BLaER1 treated with 17β-estradiol and CSF1 and Interleukin-3, amounts not matched to agents 10 nM and 100 nM (cell line): ENCODE data around the gene GTPBP1.

ENCODE experiments used
- H3K27ac ChIP-seq, 11 experiments: shearing (Covaris generic); formaldehyde crosslinking; 2 replicates each; pipeline ENCODE4 v1.8.1; 2022
- H3K27me3 ChIP-seq, 11 experiments: shearing (Covaris generic); formaldehyde crosslinking; 2 replicates each; pipeline ENCODE4 v1.8.1; 2022
- H3K36me3 ChIP-seq, 11 experiments: shearing (Covaris generic); formaldehyde crosslinking; 2 replicates each; pipeline ENCODE4 v1.8.1; 2022
- H3K4me1 ChIP-seq, 10 experiments: shearing (Covaris generic); formaldehyde crosslinking; 2 replicates each; pipeline ENCODE4 v1.8.1; 2022
- H3K4me2 ChIP-seq, 11 experiments: shearing (Covaris generic); formaldehyde crosslinking; 2 replicates each; pipeline ENCODE4 v1.8.1; 2022
- H3K4me3 ChIP-seq, 10 experiments: shearing (Covaris generic); formaldehyde crosslinking; 2 replicates each; pipeline ENCODE4 v1.8.1; 2022
- H3K9ac ChIP-seq, 11 experiments: shearing (Covaris generic); formaldehyde crosslinking; 2 replicates each; pipeline ENCODE4 v1.8.1; 2022
- H3K9me3 ChIP-seq, 11 experiments: shearing (Covaris generic); formaldehyde crosslinking; replicated peaks in 1 of 11; 2 replicates each; pipeline ENCODE4 v1.8.1; 2022
- H4K20me1 ChIP-seq, 11 experiments: shearing (Covaris generic); formaldehyde crosslinking; 2 replicates each; pipeline ENCODE4 v1.8.1; 2022
- Cebpa-rat ChIP-seq, 11 experiments: shearing (Covaris generic); IDR thresholded peaks; 2 replicates each; pipeline ENCODE4 v1.8.1; 2022

The GTPBP1 gene

GRCh38 chr22:38685761-38686160, 20.0 kb upstream of the GTPBP1 start:
- Histone ChIP-seq H3K9ac (no peak overlapping the region), H3K4me2 (no peak overlapping the region), H3K27me3 (no peaks in the 10 kb centered on the region), H3K36me3 (peaks cover 72 to 82% (median 77%) of the 10 kb centered on the region in 11 experiments), H3K4me3 (no peak overlapping the region), H4K20me1 (peaks cover 0 to 60% (median 21%) of the 10 kb centered on the region in 11 experiments; a peak in 18 of 22 replicates), H3K4me1 (peaks cover 5 to 19% (median 13%) of the 10 kb centered on the region in 10 experiments; a peak in 17 of 20 replicates), H3K27ac (no peak overlapping the region), H3K9me3 (peaks cover 0 to 4% (median 0%) of the 10 kb centered on the region in 11 experiments; a peak in 3 of 22 replicates)
- no peak for TF ChIP-seq Cebpa-rat (IDR thresholded peaks at IDR 0.05)

GRCh38 chr22:38689651-38690050, 16.1 kb upstream of the GTPBP1 start:
- H3K27me3 ChIP-seq, result no peaks in the 10 kb centered on the region
- no peak overlapping the region for H3K4me2 ChIP-seq
- TF ChIP-seq Cebpa-rat (IDR thresholded peaks at IDR 0.05), result no peak
- peaks cover 16 to 78% (median 38%) of the 10 kb centered on the region in 11 experiments; a peak in 18 of 22 replicates for H4K20me1 ChIP-seq
- peaks cover 61 to 100% (median 94%) of the 10 kb centered on the region in 11 experiments for H3K36me3 ChIP-seq
- H3K4me1 ChIP-seq, result peaks cover 0 to 18% (median 0%) of the 10 kb centered on the region in 10 experiments; a peak in 6 of 20 replicates
- H3K9ac ChIP-seq, result no peak overlapping the region
- no peak overlapping the region for H3K27ac ChIP-seq
- no peak overlapping the region for H3K4me3 ChIP-seq
- no peaks in the 10 kb centered on the region for H3K9me3 ChIP-seq

- H3K27me3 ChIP-seq, result no peaks in the 10 kb centered on the region
- peaks cover 28 to 82% (median 59%) of the 10 kb centered on the region in 11 experiments for H3K36me3 ChIP-seq
- peaks cover 26 to 62% (median 31%) of the 10 kb centered on the region in 10 experiments for H3K4me1 ChIP-seq
- H3K9me3 ChIP-seq, result no peaks in the 10 kb centered on the region
- no peak overlapping the region for H3K27ac ChIP-seq
- H3K9ac ChIP-seq, result no peak overlapping the region
- peak overlapping the region in 2 of 11 experiments; percentile 30 to 31; a peak in 3 of 22 replicates for H3K4me2 ChIP-seq
- TF ChIP-seq Cebpa-rat (IDR thresholded peaks at IDR 0.05), result no peak
- H3K4me3 ChIP-seq, result no peak overlapping the region
- peaks cover 16 to 89% (median 43%) of the 10 kb centered on the region in 11 experiments; a peak in 18 of 22 replicates for H4K20me1 ChIP-seq
Measured at GRCh38 chr22:38694049-38694448, 11.7 kb upstream of the GTPBP1 start.

- no peak overlapping the region for H3K4me3 ChIP-seq
- H3K9me3 ChIP-seq, result no peaks in the 10 kb centered on the region
- H3K9ac ChIP-seq, result no peak overlapping the region
- H3K36me3 ChIP-seq, result peaks cover 20 to 73% (median 50%) of the 10 kb centered on the region in 11 experiments; a peak in 21 of 22 replicates
- TF ChIP-seq Cebpa-rat (IDR thresholded peaks at IDR 0.05), result no peak
- no peaks in the 10 kb centered on the region for H3K27me3 ChIP-seq
- H3K4me2 ChIP-seq, result peak overlapping the region in 4 of 11 experiments; percentile 10 to 99 (median 27); a peak in 5 of 22 replicates
- H4K20me1 ChIP-seq, result peaks cover 12 to 88% (median 39%) of the 10 kb centered on the region in 11 experiments; a peak in 17 of 22 replicates
- peaks cover 35 to 69% (median 40%) of the 10 kb centered on the region in 10 experiments for H3K4me1 ChIP-seq
- no peak overlapping the region for H3K27ac ChIP-seq
Measured at GRCh38 chr22:38694940-38695339, 10.8 kb upstream of the GTPBP1 start.

- Histone ChIP-seq H3K9ac (peak overlapping the region in 6 of 11 experiments; percentile 8 to 97 (median 36); a peak in 5 of 22 replicates), H4K20me1 (peaks cover 9 to 75% (median 30%) of the 10 kb centered on the region in 11 experiments; a peak in 15 of 22 replicates), H3K4me1 (peaks cover 42 to 75% (median 49%) of the 10 kb centered on the region in 10 experiments), H3K27ac (peak overlapping the region in 4 of 11 experiments; percentile 3 to 51 (median 49); a peak in 7 of 22 replicates), H3K9me3 (no peaks in the 10 kb centered on the region), H3K4me3 (peak overlapping the region in 5 of 10 experiments; percentile 11 to 87 (median 21); a peak in 6 of 20 replicates), H3K4me2 (peak overlapping the region; percentile 90 to 99 (median 93)), H3K36me3 (peaks cover 15 to 55% (median 33%) of the 10 kb centered on the region in 11 experiments; a peak in 21 of 22 replicates), H3K27me3 (peaks cover 0 to 7% (median 0%) of the 10 kb centered on the region in 11 experiments; a peak in 2 of 22 replicates)
- no peak for TF ChIP-seq Cebpa-rat (IDR thresholded peaks at IDR 0.05)
Measured at GRCh38 chr22:38696606-38697424, 8.9 kb upstream of the GTPBP1 start.

- H3K36me3 ChIP-seq, result peaks cover 15 to 47% (median 26%) of the 10 kb centered on the region in 11 experiments; a peak in 21 of 22 replicates
- peak overlapping the region; percentile 90 to 99 (median 93) for H3K4me2 ChIP-seq
- peak overlapping the region in 7 of 11 experiments; percentile 8 to 97 (median 24); a peak in 6 of 22 replicates for H3K9ac ChIP-seq
- no peaks in the 10 kb centered on the region for H3K9me3 ChIP-seq
- peaks cover 9 to 67% (median 30%) of the 10 kb centered on the region in 11 experiments; a peak in 15 of 22 replicates for H4K20me1 ChIP-seq
- peak overlapping the region in 1 of 11 experiments; percentile 50; a peak in 2 of 22 replicates for H3K27ac ChIP-seq
- TF ChIP-seq Cebpa-rat (IDR thresholded peaks at IDR 0.05), result no peak
- peaks cover 44 to 78% (median 53%) of the 10 kb centered on the region in 10 experiments for H3K4me1 ChIP-seq
- H3K27me3 ChIP-seq, result peaks cover 0 to 7% (median 0%) of the 10 kb centered on the region in 11 experiments; a peak in 2 of 22 replicates
- H3K4me3 ChIP-seq, result peak overlapping the region in 9 of 10 experiments; percentile 11 to 90 (median 85); a peak in 11 of 20 replicates
Measured at GRCh38 chr22:38697425-38698089, 8.2 kb upstream of the GTPBP1 start.

- H3K27ac ChIP-seq, result no peak overlapping the region
- H3K4me3 ChIP-seq, result peak overlapping the region; percentile 74 to 91 (median 88); a peak in 19 of 20 replicates
- H3K4me2 ChIP-seq, result peak overlapping the region; percentile 90 to 99 (median 93)
- peaks cover 10 to 37% (median 16%) of the 10 kb centered on the region in 11 experiments; a peak in 19 of 22 replicates for H3K36me3 ChIP-seq
- peaks cover 44 to 71% (median 54%) of the 10 kb centered on the region in 10 experiments for H3K4me1 ChIP-seq
- peaks cover 0 to 7% (median 0%) of the 10 kb centered on the region in 11 experiments; a peak in 2 of 22 replicates for H3K27me3 ChIP-seq
- H4K20me1 ChIP-seq, result peaks cover 9 to 58% (median 29%) of the 10 kb centered on the region in 11 experiments; a peak in 14 of 22 replicates
- TF ChIP-seq Cebpa-rat (IDR thresholded peaks at IDR 0.05), result no peak
- H3K9ac ChIP-seq, result peak overlapping the region in 10 of 11 experiments; percentile 87 to 97 (median 94); a peak in 15 of 22 replicates
- no peaks in the 10 kb centered on the region for H3K9me3 ChIP-seq
Measured at GRCh38 chr22:38698407-38699094, 7.2 kb upstream of the GTPBP1 start.
